PC-9 (cell line): ENCODE data around the gene WAS. TPM values are rescaled to one million over a fixed set of nuclear protein-coding genes. Genes with fewer than 3 reads are reported as not detected.
"Not testable (repeated sequence)": the region's sequence is repeated elsewhere in the genome, so short reads cannot be mapped to it uniquely, and the experiment has no call there.

Source experiments
- BruUV-seq: library from RNA; stranded (reverse); fragments of 400-500 nt; replicated peaks from 2 replicates; lab custom pipeline; 2021; lab: Mats Ljungman, UMichigan
- CTCF ChIA-PET: fragments of 300-600 bp; sonication (Branson Sonifier 250); formaldehyde crosslinking; loops from one replicate; lab custom pipeline; 2022; ENCODE audit warnings: antibody characterized with exemption; lab: Charles Lee
- POLR2A ChIA-PET: fragments of 300-600 bp; sonication (Branson Sonifier 250); formaldehyde crosslinking; loops from one replicate; lab custom pipeline; 2022; ENCODE audit warnings: antibody characterized with exemption; ENCODE audit not compliant: unreplicated experiment; lab: Charles Lee
- DNase-seq, 2 experiments: peaks; one replicate each; pipeline versions ENCODE4 v3.0.0 to v3.0.0-alpha.2; 2015 to 2022; ENCODE audit warnings: mixed read lengths in 1 of 2
- H2AFZ ChIP-seq: fragments of 200-600 bp; sonication (generic); 2 replicates; pipeline ENCODE4 v1.8.1; 2017; ENCODE audit warnings: antibody characterized with exemption
- H3F3A ChIP-seq: fragments of 200-600 bp; sonication (generic); 2 replicates; pipeline ENCODE4 v1.8.1; 2017; ENCODE audit warnings: antibody characterized with exemption, mild to moderate bottlenecking, low read depth; ENCODE audit not compliant: insufficient read depth
- H3K27ac ChIP-seq: fragments of 200-600 bp; sonication (generic); 2 replicates; pipeline ENCODE4 v1.6.1; 2016; ENCODE audit warnings: mixed run types
- H3K27me3 ChIP-seq: fragments of 200-600 bp; sonication (generic); 2 replicates; pipeline ENCODE4 v1.6.1; 2016; ENCODE audit warnings: low read depth, mixed run types; ENCODE audit not compliant: insufficient read depth
- H3K36me3 ChIP-seq: fragments of 200-600 bp; sonication (generic); 2 replicates; pipeline ENCODE4 v1.6.1; 2016; ENCODE audit warnings: low read depth, mixed run types
- H3K4me1 ChIP-seq: fragments of 200-600 bp; sonication (generic); replicated peaks from 2 replicates; pipeline ENCODE4 v1.6.1; 2016; ENCODE audit warnings: mixed run types; ENCODE audit not compliant: insufficient read depth
- H3K4me2 ChIP-seq: fragments of 200-600 bp; sonication (generic); 2 replicates; pipeline ENCODE4 v1.6.1; 2017; ENCODE audit warnings: mixed run types
- H3K4me3 ChIP-seq: fragments of 200-600 bp; sonication (generic); 2 replicates; pipeline ENCODE4 v1.6.1; 2016; ENCODE audit warnings: mixed run types
- H3K79me2 ChIP-seq: fragments of 200-600 bp; sonication (generic); 2 replicates; pipeline ENCODE4 v1.6.1; 2017; ENCODE audit warnings: low read depth, mixed run types
- H3K9me2 ChIP-seq: fragments of 200-600 bp; sonication (generic); 2 replicates; pipeline ENCODE4 v1.8.1; 2017; ENCODE audit warnings: mild to moderate bottlenecking; ENCODE audit not compliant: insufficient read depth
- H3K9me3 ChIP-seq: fragments of 200-600 bp; sonication (generic); 2 replicates; pipeline ENCODE4 v1.8.1; 2016; ENCODE audit warnings: low read depth; ENCODE audit not compliant: insufficient read depth
- H4K20me1 ChIP-seq: fragments of 200-600 bp; sonication (generic); 2 replicates; pipeline ENCODE4 v1.8.1; 2017; ENCODE audit not compliant: insufficient read depth
- CTCF ChIP-seq: fragments of 200-600 bp; sonication (generic); conservative IDR thresholded peaks from 2 replicates; pipeline ENCODE4 v1.6.1; 2017; ENCODE audit warnings: mixed run types, antibody characterized with exemption, mild to moderate bottlenecking, moderate library complexity
- EZH2 ChIP-seq: fragments of 200-600 bp; sonication (generic); IDR thresholded peaks from 2 replicates; pipeline ENCODE4 v1.8.0; 2017; ENCODE audit warnings: antibody characterized with exemption, low read depth
- intact Hi-C: fragments of 100-400 bp; cut with micrococcal nuclease; formaldehyde crosslinking; loops from one replicate; pipeline ENCODE4 v1.10.0; 2022; ENCODE audit not compliant: unreplicated experiment
- total RNA-seq: library from RNA; stranded (reverse); gene quantifications from 2 replicates; pipeline ENCODE4 v1.2.3, GENCODE V29; 2021

The WAS gene
- total RNA-seq, 1 experiment from 2014 or later = 0.22 TPM

- H3K4me3 ChIP-seq = no peak overlapping the region
- no peaks in the 10 kb centered on the region for H3K9me3 ChIP-seq
- no peak for DNase-seq
- no TSS peak for BruUV-seq
- H3K4me2 ChIP-seq = no peak overlapping the region
- no peaks in the 10 kb centered on the region for H3K36me3 ChIP-seq
- CTCF ChIA-PET = no interaction called here
- H3K4me1 ChIP-seq = no peaks in the 10 kb centered on the region
- H2AFZ ChIP-seq = no peak overlapping the region
- POLR2A ChIA-PET = no interaction called here
- intact Hi-C loops = no loop called here
- no peaks in the 10 kb centered on the region for H4K20me1 ChIP-seq
- TF ChIP-seq EZH2 = no peak
- no peaks in the 10 kb centered on the region for H3K79me2 ChIP-seq
- no peaks in the 10 kb centered on the region for H3F3A ChIP-seq
- no peaks in the 10 kb centered on the region for H3K9me2 ChIP-seq
- H3K27ac ChIP-seq = no peak overlapping the region
- no peaks in the 10 kb centered on the region for H3K27me3 ChIP-seq
These were observed 1.9 kb upstream of the WAS start for GRCh38 chrX:48681539-48682183.

GRCh38 chrX:48682795-48683194 is 804 bp upstream of the WAS start:
- H3K36me3 ChIP-seq, H3K4me1 ChIP-seq, H3K79me2 ChIP-seq, POLR2A ChIA-PET, CTCF ChIA-PET, H3K4me2 ChIP-seq, H3K27ac ChIP-seq, H4K20me1 ChIP-seq, H2AFZ ChIP-seq, H3K27me3 ChIP-seq, intact Hi-C loops, BruUV-seq, DNase-seq, H3F3A ChIP-seq, H3K9me2 ChIP-seq, H3K9me3 ChIP-seq, H3K4me3 ChIP-seq: not testable (repeated sequence)

GRCh38 chrX:48684134-48684533 is 535 bp downstream of the WAS start:
- no peaks in the 10 kb centered on the region for H3K9me3 ChIP-seq
- no peaks in the 10 kb centered on the region for H3K9me2 ChIP-seq
- BruUV-seq = no TSS peak
- H3F3A ChIP-seq = no peaks in the 10 kb centered on the region
- DNase-seq = no peak
- H3K4me1 ChIP-seq = no peaks in the 10 kb centered on the region
- POLR2A ChIA-PET = no interaction called here
- CTCF ChIA-PET = no interaction called here
- H3K36me3 ChIP-seq = no peaks in the 10 kb centered on the region
- no peak overlapping the region for H2AFZ ChIP-seq
- no peaks in the 10 kb centered on the region for H4K20me1 ChIP-seq
- H3K4me2 ChIP-seq = no peak overlapping the region
- no peaks in the 10 kb centered on the region for H3K27me3 ChIP-seq
- no peak overlapping the region for H3K27ac ChIP-seq
- no peak for TF ChIP-seq EZH2
- no peak for TF ChIP-seq CTCF
- H3K4me3 ChIP-seq = no peak overlapping the region
- H3K79me2 ChIP-seq = no peaks in the 10 kb centered on the region
- intact Hi-C loops = no loop called here

- intact Hi-C loops = no loop called here
- Histone ChIP-seq H3K27ac (no peak overlapping the region), H3K4me2 (no peak overlapping the region), H3K4me1 (no peaks in the 10 kb centered on the region), H3F3A (no peaks in the 10 kb centered on the region), H3K27me3 (no peaks in the 10 kb centered on the region), H3K4me3 (no peak overlapping the region), H3K36me3 (no peaks in the 10 kb centered on the region), H3K79me2 (no peaks in the 10 kb centered on the region), H4K20me1 (no peaks in the 10 kb centered on the region), H3K9me2 (no peaks in the 10 kb centered on the region), H2AFZ (no peak overlapping the region), H3K9me3 (no peaks in the 10 kb centered on the region)
- no TSS peak for BruUV-seq
- no peak for TF ChIP-seq CTCF
- no peak for TF ChIP-seq EZH2
- CTCF ChIA-PET = no interaction called here
- POLR2A ChIA-PET = no interaction called here
- no peak for DNase-seq
These were observed 1.8 kb downstream of the WAS start for GRCh38 chrX:48685416-48685815.
